GM18526 (cell line): ENCODE results near the gene BLOC1S6.

Experiments used
- POLR2A ChIP-seq: IDR thresholded peaks from 3 replicates; pipeline ENCODE4 v1.6.1; 2011; ENCODE audit not compliant: insufficient read length; ENCODE audit errors: extremely low read depth

The BLOC1S6 gene

DNA sequence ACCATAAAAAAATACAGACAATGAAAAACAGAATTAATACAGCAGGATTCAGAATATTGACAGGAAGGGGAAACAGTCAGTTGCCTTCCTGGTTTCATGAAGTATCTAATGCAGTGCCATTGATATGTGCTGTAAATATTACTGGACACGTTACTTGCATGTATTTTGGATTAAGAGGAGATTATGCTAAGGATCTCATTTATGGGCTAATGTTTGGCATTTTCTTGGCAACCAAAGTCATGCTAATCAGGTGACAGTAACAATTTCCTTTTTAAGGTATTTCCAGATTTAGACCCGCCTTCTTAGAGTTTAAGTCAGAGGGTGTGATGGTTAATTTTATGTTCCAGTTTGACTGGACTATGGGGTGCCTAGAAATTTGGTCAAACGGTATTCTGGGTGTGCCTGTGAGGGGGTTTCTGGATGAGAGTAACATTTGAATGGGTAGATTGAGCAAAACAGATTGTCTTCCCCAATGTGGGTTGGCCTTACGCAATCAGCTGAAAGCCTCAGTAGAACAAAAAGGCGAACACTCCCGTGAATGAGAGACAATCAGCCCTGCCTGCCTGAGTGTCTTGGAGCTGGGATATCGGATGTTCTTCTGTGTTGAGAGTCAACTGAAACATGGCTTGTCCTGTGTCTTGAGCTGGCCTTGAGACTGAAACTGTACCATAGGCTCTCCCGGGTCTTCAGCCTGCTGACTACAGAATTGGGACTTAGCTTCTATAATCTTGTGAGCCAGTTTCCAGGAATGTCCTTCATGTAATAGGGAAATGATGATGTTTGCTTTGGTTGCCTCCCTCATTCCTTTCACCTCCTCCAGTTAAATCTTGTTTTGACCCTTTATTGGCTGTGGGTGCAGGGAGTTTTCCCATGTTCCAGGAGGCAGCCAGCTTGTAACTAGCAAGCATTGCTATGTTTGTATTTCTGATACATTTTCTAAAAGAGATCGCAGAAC lies 58.1 kb downstream of the BLOC1S6 start:
- TF ChIP-seq POLR2A: no peak

DNA sequence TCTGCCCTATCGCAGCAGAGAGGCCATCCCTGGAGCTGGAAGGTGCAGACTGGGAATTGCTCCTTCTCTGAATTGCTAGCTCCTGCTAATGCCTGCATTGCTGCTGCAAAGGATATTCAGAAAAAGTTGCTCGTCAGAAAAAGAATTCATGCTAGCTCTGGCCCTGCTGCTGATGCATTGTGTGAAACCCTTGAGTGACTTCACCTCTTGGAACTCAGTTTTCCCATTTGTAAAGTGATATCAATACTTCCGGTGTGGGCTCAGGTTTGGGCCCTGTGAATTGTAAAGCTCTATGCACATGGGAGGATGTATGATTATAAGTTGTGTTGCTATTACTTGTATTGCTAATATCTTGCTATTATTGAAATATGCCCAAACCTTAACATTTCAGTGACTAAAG lies 59.0 kb downstream of the BLOC1S6 start:
- no peak for TF ChIP-seq POLR2A

DNA sequence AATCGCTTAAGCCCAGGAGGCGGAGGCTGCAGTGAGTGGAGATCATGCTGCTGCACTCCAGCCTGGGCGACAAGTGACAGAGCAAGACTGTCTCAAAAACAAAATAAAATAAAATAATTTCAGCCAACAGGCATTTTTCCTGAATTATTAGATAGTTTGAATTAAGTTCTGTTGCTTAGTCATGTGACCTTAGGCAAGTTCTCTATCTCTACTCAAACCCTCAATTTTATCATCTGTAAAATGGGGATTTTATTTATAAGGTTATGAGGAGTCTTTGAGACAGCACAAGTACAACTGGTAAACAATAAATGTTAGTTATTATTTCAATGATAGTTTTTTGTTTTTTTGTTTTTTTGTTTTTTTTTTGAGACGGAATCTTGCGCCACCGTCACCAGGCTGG lies 60.6 kb downstream of the BLOC1S6 start:
- no peak for TF ChIP-seq POLR2A

- no peak for TF ChIP-seq POLR2A
Observed at GRCh38 chr15:45648521-45649200, 61.5 kb downstream of the BLOC1S6 start.

GRCh38 chr15:45650889-45651525 lies 63.8 kb downstream of the BLOC1S6 start:
- no peak for TF ChIP-seq POLR2A

GRCh38 chr15:45653702-45654424 lies 66.7 kb downstream of the BLOC1S6 start:
- TF ChIP-seq POLR2A: no peak

GRCh38 chr15:45654749-45655148 lies 67.6 kb downstream of the BLOC1S6 start:
- TF ChIP-seq POLR2A: no peak

DNA sequence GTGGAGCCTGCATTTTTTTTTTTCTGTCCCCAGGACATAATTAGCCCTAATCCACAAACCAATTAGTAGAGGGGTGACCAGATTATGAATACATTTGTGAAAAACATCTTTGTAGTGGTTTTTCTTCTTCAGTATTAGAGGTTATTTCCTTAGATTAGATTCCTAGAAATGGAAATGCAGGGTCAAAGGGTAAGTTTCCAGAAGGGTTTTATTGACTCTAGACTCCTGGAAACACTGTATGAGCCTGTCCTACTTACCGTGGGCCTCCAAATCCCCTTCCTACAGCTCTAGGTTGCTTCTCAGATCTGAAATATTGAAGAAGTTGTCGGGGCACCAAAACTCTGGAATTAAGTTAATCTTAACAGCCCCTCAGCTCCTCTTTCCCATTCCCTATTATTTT lies 70.1 kb downstream of the BLOC1S6 start:
- no peak for TF ChIP-seq POLR2A

GRCh38 chr15:45657764-45658545 lies 70.8 kb downstream of the BLOC1S6 start:
- TF ChIP-seq POLR2A: no peak
